Measurements from ENCODE around the gene TP53BP1.

TP53BP1 gene

DNA sequence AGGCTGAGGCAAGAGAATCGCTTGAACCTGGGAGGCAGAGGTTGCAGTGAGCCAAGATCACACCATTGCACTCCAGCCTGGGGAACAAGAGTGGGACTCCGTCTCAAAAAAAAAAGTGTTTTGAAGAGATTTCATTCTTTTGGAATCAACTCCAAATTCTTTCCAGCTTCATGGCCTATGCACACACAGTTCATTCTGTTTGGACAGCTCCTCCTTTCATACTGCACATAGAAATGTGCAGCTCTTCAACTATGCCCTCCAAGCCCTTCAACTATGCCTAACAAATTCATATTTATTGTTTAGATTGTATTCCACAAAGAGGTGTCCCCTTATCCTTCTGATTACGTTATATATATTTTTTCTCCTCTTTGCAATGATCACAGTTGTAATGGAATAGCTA, 4.2 kb downstream of the TP53BP1 start:
- DNase-seq: no peak

DNA sequence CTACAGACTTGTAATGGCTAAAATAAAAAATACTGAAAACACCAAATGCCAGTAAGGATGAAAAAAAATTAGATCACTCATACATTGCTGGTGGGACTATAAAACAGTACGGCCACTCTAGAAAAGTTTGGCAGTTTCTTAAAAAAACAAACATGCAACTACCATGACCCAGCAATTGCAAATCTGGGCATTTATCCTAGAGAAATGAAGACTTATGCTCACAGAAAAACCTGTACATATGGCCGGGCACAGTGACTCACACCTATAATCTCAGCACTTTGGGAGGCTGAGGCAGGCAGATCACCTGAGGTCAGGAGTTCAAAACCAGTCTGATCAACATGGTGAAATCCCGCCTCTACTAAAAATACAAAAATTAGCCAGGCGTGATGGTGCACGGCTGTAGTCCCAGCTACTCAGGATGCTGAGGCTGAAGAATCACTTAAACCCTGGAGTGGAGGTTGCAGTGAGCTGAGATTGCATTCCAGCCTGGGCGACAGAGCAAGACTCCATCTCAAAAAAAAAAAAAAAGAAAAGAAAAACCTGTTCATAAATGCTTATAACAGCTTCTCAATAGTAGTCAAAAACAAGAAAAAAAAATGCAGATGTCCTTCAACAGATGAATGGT, 5.6 kb downstream of the TP53BP1 start:
- DNase-seq: no peak

DNA sequence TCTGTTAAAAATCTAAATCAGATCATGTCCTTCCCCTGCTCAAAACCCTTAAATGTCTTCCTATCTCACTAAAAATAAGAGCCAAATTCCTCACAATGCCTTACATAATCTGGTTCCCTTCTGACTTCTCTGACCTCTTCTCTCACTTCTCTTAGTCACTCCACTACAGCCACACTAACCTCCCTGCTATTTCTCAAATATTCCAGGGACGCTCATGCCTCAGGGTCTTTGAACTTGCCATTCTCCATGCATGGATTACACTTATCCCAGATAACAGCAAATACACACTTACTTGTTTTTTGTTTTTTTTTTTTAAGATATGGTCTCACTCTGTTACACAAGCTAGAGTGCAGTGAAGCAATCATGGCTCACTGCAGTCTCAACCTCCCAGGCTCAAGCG, 8.5 kb downstream of the TP53BP1 start:
- DNase-seq: no peak

DNA sequence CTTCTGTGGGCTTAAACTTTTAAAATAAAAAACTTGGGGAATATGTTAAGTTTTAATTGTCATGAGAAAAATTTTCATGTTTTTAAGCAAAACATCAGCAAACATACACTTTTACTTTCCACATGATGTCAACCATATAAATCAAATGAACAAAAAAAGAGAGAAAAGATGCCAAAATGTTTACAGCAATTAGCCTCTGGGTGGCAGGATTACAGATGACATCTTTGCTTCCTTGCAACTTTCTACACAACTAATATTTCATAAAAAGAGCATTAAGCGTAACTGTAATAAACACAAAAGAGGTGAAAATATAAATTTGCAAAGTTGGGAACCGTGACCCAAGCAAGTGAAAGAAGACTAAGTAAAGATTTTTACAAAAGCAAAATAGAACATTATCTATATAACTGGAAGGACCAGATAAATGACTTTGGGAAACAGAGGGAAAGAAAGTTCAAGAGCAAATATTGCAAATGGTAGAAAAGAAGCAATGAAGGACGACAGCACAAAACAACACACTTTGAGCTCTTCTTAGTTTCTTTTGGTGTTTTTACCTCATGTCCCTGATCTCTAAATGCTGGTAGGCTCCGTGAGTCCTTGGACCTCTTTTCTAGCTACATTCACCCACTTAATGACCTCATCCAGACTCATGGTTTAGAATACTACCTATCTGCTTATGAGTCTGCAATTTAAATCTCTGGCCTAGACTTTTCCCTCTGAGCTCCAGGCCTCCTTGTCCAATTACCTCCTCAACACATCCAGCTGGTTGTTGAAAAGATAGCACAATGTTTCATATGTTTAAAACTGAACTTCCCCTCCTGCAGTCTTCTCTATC, 9.4 kb downstream of the TP53BP1 start:
- DNase-seq: peak in 1 of 2 experiments; percentile 9

DNA sequence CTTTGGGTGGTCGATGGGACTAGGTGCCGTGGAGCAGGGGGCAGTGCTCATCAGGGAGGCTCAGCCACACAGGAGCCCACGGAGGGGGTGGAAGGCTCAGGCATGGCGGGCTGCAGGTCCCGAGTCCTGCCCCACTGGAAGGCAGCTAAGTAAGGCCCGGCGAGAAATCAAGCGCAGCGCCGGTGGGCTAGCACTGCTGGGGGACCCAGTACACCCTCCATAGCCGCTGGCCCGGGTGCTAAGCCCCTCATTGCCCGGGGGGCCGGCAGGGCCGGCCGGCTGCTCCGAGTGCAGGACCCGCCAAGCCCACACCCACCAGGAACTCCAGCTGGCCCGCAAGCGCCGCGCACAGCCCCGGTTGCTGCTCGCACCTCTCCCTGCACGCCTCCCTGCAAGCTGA, 19.1 kb downstream of the TP53BP1 start:
- no peak for DNase-seq

DNA sequence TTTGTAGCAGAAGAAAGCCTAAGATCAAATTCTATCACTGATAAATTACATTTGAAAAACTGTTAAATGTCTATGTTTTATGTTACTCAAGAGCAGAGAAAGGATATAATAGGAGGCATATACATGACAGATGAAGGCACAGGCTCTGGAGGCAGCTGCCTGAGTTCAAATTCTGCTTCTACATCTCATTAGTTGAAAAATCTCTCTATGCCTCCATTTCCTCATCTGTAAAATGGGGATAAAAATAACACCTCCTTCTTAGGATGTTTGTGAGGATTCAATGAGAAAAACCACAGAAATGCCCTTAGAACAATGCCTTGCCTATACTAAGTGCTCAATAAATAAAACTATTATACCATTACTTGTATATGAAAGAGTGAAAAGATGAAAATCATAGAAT, 21.0 kb downstream of the TP53BP1 start:
- DNase-seq: no peak

DNA sequence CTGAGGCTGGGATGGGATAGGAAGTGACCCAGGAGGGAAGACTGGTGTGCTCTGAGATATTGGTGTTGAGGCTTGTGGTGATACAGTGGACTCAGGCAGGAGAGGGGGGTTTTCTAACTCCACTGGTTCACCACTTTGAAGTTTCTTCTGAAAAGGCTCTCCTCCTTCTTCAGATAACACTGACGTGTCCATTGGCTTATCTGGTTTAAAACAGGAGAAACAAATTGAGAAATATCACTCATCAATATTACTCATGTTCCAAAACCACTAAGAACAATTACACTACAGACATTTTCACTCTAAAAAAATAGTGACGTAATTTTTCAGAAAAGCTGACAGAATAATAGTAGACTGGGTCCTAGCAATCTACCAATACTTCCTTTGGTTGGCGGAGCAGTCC, 23.1 kb downstream of the TP53BP1 start:
- no peak for DNase-seq

DNA sequence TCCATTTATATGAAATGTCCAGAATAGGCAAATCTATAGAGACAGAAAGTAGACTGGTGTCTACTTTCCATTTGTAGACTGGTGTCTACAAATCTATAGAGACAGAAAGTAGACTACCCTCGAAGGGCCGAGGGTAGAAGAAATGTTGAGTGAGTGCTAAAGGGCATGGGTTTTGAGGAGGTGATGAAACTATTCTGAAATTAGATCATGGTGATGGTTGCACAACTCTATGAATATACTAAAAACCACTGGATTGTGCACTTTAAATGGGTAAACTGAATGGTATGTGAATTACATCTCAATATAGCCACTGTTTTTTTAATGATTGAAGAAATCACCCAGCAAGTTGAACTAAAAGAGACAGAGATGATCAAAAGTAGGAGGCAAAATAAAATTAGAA, 27.9 kb downstream of the TP53BP1 start:
- no peak for DNase-seq

DNA sequence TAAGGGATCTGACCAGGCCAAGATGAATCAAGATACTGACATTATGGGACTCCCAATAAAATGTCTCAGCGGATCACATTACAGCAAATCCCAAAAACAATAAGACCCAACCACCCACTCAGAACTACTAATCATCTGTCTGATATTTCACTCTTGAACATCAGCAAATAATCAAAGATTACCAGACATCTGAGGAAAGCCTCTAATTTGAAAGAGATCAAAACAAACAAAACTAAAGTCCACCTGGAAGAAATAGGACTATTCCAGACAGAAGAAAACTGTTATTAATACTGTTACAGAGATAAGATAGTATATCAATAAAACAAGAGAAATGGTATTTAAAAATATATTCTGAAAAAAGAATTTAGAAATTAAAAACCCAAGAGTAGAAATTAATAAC, 29.0 kb downstream of the TP53BP1 start:
- DNase-seq: no peak

DNA sequence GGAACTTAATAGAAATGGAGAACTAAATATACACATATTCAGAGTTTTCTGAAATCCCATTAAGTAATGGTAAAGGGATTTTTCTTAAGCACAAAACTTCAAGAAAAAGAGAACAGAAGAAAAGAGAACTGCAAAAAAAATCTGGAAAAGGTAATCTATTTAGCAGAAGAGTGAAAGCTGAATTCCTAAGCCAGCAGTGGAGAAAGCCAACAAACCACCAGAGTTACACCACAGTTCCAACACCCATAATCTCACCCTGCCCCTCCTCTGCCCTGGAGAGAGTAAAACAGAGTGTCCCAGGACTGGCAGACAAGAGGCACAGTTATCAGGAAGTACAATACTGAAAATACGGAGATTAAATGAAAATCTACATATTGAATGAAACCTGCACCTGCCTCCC, 29.4 kb downstream of the TP53BP1 start:
- DNase-seq: no peak

DNA sequence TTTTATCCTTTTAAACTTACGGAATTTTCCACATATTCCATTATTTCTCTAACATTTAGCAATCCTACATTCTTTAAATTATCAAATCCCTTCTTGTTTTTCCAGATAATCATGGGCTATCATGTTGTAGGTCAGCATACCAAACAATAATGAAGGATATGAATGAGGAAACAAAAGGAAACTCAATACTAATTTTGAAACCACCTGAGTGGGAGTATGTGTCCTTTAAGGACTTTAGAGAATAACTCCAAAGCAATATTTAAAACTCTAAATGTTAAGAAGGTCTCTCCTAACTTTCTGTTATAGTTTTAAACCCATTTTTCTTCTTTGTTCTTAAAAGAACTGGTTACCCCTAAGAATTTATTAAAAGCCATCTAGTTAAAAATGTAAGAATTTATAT, 43.0 kb downstream of the TP53BP1 start:
- DNase-seq: no peak

DNA sequence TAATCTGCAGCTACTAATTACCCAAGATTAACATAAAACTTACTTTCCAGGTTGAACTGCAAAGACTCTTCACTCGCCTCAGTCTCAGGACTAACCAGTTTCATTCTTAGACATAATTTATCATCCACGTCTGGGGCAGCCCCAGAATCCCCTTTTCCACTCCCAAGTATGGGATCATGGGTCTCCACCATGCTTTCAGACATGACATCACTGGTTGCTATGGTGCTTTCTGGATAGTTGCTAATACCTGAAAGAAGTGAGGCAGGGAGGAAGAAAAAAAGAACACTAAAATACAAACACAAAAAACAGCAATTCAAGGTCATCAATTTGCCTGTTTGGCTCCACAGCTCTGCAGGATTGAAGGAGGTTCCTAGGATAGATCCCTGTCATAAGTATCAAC, 46.6 kb downstream of the TP53BP1 start:
- no peak for DNase-seq

DNA sequence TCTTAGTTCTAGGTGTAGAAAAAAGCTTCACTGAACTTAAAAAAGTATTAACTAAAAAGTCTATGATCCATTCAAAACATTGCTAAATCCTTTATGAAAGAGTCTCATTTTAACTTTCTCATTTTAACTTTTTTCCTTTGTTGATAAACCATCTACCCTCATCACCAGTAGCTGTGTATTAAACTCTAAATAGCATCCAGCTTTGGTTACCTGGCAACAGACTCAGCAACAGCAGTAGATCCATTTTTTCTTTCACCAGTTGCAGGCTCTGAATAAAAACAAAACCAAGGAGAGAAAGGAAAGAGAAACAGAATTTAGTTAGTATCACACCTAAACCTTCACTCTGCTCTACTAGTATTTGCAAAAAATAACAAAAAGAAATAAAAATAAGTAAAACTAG, 51.6 kb downstream of the TP53BP1 start:
- DNase-seq: no peak

DNA sequence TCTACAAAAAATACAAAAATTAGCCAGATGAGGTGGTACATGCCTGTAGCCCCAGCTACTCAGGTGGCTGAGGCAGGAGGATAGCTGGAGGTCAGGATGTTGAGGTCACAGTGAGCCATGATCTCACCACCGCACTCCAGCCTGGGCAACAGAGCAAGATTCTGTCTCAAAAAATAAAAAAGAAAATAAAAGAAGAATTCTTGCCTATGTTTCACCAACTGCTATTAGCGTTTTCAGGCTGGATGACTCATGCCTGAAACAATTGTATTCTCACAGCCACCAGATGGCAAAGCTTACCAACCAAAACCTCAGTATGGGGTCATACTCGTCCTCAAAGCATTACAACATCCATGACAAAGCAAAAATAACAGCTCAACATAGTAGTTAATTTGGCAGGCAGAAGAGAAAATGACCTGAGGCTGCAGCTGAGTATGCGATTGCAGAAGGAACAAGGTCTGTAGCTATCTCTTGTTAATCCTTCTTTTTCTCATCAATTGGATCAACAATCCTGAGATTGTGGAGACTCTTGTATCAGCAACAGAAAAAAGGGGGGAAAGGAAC, 52.2 kb downstream of the TP53BP1 start:
- peak in 1 of 2 experiments; percentile 56 for DNase-seq

DNA sequence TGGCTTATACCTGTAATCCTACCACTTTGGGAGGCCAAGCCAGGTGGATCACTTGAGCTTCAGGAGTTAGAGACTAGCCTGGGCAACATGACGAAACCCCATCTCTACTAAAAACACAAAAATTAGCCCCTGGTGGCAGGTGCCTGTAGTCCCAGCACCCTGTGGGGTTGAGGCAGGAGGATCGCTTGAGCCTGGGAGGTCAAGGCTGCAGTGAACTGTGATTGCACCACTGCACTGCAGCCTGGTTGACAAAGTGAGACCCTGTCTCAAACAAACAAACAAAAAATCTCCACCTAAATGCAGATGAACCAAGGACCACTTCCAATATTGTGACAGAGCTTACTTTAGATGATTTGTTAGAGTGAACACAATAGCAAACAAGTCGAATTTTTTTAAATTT, 53.7 kb downstream of the TP53BP1 start:
- no peak for DNase-seq

DNA sequence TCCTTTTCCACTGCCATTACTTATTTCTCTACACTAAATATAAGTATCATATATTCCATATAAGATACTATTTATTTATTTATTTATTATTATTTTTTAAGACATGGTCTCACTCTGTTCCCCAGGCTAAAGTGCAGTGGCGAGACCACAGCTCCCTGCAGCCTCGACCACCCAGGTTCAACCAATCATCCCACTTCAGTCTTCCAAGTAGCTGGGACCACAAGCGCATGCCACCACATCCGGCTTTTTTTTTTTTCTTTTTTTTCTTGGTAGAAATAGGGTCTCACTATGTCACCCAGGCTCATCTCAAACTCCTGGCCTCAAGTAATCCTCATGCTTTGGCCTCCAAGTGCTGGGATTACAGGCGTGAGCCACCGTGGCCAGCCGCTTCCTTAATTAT, 56.6 kb downstream of the TP53BP1 start:
- DNase-seq: no peak

DNA sequence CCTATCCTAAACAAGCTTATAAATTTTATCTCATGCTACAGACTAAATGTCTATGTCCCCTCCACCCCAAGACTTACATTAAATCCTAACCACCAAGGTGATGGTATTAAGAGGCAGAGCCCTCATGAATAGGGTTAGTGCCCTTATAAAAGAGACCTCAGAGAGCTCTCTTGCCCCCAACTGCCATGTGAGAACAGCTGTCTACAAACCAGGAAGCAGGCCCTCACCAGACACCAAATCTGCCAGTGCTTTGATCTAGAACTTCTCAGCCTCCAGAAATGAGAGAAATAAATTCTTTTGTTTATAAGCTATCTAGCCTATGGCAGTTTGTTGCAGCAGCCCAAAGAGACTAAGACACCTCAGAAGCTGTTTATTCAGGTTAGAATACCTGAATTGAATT, 58.5 kb downstream of the TP53BP1 start:
- DNase-seq: no peak

DNA sequence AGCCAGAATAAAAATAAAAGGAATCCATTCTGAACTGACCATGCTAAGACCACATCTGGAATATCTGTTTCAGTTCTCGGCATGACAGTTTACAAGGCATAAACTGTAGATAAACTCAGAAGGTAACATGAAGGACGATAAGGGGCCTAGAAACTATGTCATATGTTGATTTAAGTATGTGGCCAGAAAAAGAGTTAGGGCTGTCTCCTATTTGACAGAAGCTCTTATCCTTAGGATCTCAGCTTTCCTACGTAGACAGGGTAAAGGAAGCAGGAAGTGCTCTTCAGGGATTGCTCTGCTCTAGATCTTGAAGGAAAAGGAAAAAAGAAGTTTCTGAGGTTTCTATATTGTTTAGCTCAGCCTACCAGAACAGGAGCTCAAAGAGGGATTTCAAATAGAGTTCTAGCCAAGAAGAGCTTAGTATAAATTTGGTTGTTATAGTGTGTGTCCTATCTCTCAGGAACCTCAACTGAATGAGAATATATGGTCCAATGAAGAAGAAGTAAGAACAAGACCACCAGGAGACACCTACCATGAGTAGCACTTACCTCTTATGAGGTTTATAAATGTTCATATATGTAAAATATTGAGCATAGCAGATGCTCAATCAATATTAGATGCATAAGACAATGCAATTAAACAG, 59.2 kb downstream of the TP53BP1 start:
- no peak for DNase-seq

DNA sequence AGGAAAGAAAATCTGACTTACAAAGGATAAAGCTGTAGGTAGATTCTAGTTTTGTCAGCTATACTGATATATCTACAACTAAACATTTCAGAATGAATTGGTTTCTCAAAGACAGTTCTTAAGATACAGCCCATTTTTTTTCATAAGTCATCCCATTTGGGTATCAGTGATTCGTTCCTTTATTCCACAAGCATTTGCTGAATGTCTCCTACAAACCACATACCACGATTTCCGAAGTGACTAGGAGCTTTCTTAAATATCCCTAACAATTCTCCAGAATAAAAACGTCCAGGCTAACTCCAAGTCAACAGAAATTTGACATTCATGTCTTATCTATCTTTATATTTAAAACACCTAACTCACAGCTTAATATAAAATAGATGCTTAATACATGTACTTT, 59.8 kb downstream of the TP53BP1 start:
- no peak for DNase-seq

DNA sequence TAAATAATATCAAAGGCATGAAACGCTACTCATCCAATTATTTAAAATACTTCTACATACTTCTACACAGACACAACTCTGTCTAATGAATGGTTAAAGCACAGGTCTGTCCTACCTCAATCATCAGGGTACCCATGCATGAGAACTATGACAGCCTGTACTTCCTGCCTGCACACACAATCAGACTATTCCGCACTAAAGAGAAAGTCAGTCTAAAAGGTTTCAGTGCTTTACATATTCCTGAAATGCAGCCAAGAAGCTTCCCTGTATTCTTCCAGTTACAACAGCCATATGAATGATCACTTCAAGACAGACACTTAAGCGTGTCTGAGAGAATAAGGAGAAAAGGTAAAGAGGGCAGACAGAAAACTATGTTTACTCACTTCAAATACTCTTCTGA, 63.3 kb downstream of the TP53BP1 start:
- DNase-seq: no peak

DNA sequence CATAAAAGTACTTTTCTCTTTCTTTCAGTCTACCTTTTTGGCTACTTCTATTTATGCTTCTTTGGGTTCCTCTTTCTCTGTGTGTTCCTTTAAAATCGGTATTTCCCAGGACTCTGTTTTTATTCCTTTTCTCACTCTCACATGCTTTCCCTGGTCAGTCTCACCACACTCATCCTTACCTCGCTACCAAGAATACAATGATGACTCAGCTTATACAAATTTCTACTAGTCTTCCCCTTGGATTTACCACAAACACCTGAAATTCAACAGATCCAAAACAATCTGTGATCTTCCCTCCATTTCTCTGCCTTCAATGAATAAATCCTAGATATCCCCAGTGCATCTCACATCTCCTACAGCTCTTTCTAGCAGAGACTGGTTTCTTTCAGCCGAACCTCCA, 69.2 kb downstream of the TP53BP1 start:
- no peak for DNase-seq

DNA sequence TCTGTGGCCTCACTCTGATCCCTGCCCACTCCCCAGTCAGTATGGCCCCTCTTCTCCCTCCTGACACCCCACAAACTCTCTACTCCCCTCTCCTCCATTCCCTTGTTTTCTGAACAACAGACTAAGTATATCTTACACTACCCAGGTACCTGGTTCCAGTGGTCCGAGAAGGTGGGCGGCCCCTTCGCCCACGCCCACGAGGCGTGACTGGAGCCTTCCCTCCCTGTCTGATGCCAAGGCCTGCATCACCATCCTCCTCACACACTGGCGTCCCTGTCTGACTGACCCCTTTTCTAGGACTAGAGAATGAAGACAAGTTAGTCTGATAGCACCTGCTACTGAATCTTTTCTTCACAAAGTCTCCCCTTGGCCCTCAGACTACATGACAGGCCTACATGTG, 72.1 kb downstream of the TP53BP1 start:
- no peak for DNase-seq

DNA sequence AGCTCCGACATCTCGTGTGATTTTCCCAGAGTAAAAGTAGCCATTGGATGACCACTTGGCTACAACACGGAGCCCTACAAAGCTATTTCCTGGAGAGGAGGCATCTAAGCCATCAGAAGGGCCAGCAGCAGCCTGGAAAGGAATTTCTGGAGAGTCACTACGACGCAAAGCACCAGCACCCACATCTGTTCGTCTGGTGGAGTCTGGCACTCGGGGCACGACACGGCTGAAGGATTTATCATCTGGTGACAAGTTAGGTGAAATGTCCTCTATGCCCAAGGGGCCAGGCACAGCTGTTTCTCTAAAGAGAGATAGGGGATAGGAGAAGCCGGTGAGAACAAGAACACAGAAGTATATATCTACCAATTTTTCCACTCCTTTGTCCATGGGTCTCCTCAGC, 72.5 kb downstream of the TP53BP1 start:
- DNase-seq: no peak

DNA sequence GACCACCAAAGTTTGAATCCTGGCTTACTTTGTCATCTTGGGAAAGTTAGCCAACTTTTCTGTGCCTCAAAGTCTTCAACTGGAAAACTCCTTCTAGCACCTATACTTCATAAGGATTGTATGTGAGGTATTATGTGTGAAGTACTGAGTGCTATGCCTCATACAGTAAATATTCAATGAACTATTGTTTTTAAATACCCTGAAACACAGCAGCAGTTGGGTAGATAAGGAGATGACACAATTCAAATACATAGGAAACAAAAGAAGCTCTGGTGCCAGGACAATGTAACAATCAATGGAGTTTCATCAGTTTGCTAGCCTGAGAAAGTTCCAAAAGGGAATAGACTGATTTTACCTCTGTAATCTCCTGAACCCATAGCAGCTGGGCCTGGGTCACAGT, 78.8 kb downstream of the TP53BP1 start:
- DNase-seq: no peak
